ENCODE results near the gene CENPO.
A peak's percentile ranks its signal among the peaks of the same experiment; 100 is the strongest.

CENPO gene

GRCh38 chr2:24792874-24793760 is at the start of gene CENPO, which contains the start of gene PTRHD1:
CENPO (plus strand) TSS chr2:24793425; CDS start chr2:24793920, 495 bp downstream.
PTRHD1 (minus strand) TSS chr2:24793391; CDS start chr2:24793377, 14 bp downstream.
- H3K4me1 ChIP-seq (ENCODE audit: control insufficient read depth, insufficient read depth, low read length): peaks cover 15% of the 10 kb centered on the region
- peak within 1 kb of the TSS; percentile 96 for H3K4me3 ChIP-seq (ENCODE audit: low read depth, low read length)
- no peaks in the 10 kb centered on the region for H3K36me3 ChIP-seq (ENCODE audit: control insufficient read depth, insufficient read depth, low read length)
- no peaks in the 10 kb centered on the region for H3K27me3 ChIP-seq (ENCODE audit: control insufficient read depth, insufficient read depth, low read length)
- H3K9me3 ChIP-seq (ENCODE audit: control insufficient read depth, insufficient read depth, low read length): no peaks in the 10 kb centered on the region
- H3K9ac ChIP-seq (ENCODE audit: low read depth, low read length): peak within 1 kb of the TSS; percentile 100

- Histone ChIP-seq H3K9me3 (ENCODE audit: control insufficient read depth, insufficient read depth, low read length) (no peaks in the 10 kb centered on the region), H3K9ac (ENCODE audit: low read depth, low read length) (no peak overlapping the region), H3K4me3 (ENCODE audit: low read depth, low read length) (no peak overlapping the region), H3K27me3 (ENCODE audit: control insufficient read depth, insufficient read depth, low read length) (no peaks in the 10 kb centered on the region), H3K36me3 (ENCODE audit: control insufficient read depth, insufficient read depth, low read length) (no peaks in the 10 kb centered on the region), H3K4me1 (ENCODE audit: control insufficient read depth, insufficient read depth, low read length) (no peaks in the 10 kb centered on the region)
Observed at GRCh38 chr2:24743924-24744323, 49.3 kb upstream of the CENPO start.

- Histone ChIP-seq H3K27me3 (ENCODE audit: control insufficient read depth, insufficient read depth, low read length) (no peaks in the 10 kb centered on the region), H3K9me3 (ENCODE audit: control insufficient read depth, insufficient read depth, low read length) (no peaks in the 10 kb centered on the region), H3K9ac (ENCODE audit: low read depth, low read length) (no peak overlapping the region), H3K4me1 (ENCODE audit: control insufficient read depth, insufficient read depth, low read length) (no peaks in the 10 kb centered on the region), H3K36me3 (ENCODE audit: control insufficient read depth, insufficient read depth, low read length) (no peaks in the 10 kb centered on the region), H3K4me3 (ENCODE audit: low read depth, low read length) (no peak overlapping the region)
Observed at GRCh38 chr2:24744356-24744755, 48.9 kb upstream of the CENPO start.

- Histone ChIP-seq H3K4me1 (ENCODE audit: control insufficient read depth, insufficient read depth, low read length) (no peaks in the 10 kb centered on the region), H3K9ac (ENCODE audit: low read depth, low read length) (no peak overlapping the region), H3K4me3 (ENCODE audit: low read depth, low read length) (no peak overlapping the region), H3K9me3 (ENCODE audit: control insufficient read depth, insufficient read depth, low read length) (no peaks in the 10 kb centered on the region), H3K27me3 (ENCODE audit: control insufficient read depth, insufficient read depth, low read length) (no peaks in the 10 kb centered on the region), H3K36me3 (ENCODE audit: control insufficient read depth, insufficient read depth, low read length) (no peaks in the 10 kb centered on the region)
Observed at GRCh38 chr2:24745825-24746224, 47.4 kb upstream of the CENPO start.

- H3K9ac ChIP-seq (ENCODE audit: low read depth, low read length): no peak overlapping the region
- H3K4me3 ChIP-seq (ENCODE audit: low read depth, low read length): no peak overlapping the region
- H3K4me1 ChIP-seq (ENCODE audit: control insufficient read depth, insufficient read depth, low read length): no peaks in the 10 kb centered on the region
- no peaks in the 10 kb centered on the region for H3K27me3 ChIP-seq (ENCODE audit: control insufficient read depth, insufficient read depth, low read length)
- H3K36me3 ChIP-seq (ENCODE audit: control insufficient read depth, insufficient read depth, low read length): no peaks in the 10 kb centered on the region
- no peaks in the 10 kb centered on the region for H3K9me3 ChIP-seq (ENCODE audit: control insufficient read depth, insufficient read depth, low read length)
Observed at GRCh38 chr2:24747299-24747698, 45.9 kb upstream of the CENPO start.

- no peaks in the 10 kb centered on the region for H3K9me3 ChIP-seq (ENCODE audit: control insufficient read depth, insufficient read depth, low read length)
- H3K27me3 ChIP-seq (ENCODE audit: control insufficient read depth, insufficient read depth, low read length): no peaks in the 10 kb centered on the region
- no peaks in the 10 kb centered on the region for H3K4me1 ChIP-seq (ENCODE audit: control insufficient read depth, insufficient read depth, low read length)
- H3K4me3 ChIP-seq (ENCODE audit: low read depth, low read length): no peak overlapping the region
- H3K36me3 ChIP-seq (ENCODE audit: control insufficient read depth, insufficient read depth, low read length): no peaks in the 10 kb centered on the region
- H3K9ac ChIP-seq (ENCODE audit: low read depth, low read length): no peak overlapping the region
Observed at GRCh38 chr2:24749069-24749691, 44.0 kb upstream of the CENPO start.

GRCh38 chr2:24754985-24755705 is 38.1 kb upstream of the CENPO start:
- H3K27me3 ChIP-seq (ENCODE audit: control insufficient read depth, insufficient read depth, low read length): no peaks in the 10 kb centered on the region
- H3K36me3 ChIP-seq (ENCODE audit: control insufficient read depth, insufficient read depth, low read length): no peaks in the 10 kb centered on the region
- no peak overlapping the region for H3K9ac ChIP-seq (ENCODE audit: low read depth, low read length)
- H3K9me3 ChIP-seq (ENCODE audit: control insufficient read depth, insufficient read depth, low read length): no peaks in the 10 kb centered on the region
- no peak overlapping the region for H3K4me3 ChIP-seq (ENCODE audit: low read depth, low read length)
- peaks cover 13% of the 10 kb centered on the region for H3K4me1 ChIP-seq (ENCODE audit: control insufficient read depth, insufficient read depth, low read length)

GRCh38 chr2:24756789-24757188 is 36.4 kb upstream of the CENPO start:
- no peak overlapping the region for H3K9ac ChIP-seq (ENCODE audit: low read depth, low read length)
- H3K4me1 ChIP-seq (ENCODE audit: control insufficient read depth, insufficient read depth, low read length): peaks cover 13% of the 10 kb centered on the region
- no peaks in the 10 kb centered on the region for H3K36me3 ChIP-seq (ENCODE audit: control insufficient read depth, insufficient read depth, low read length)
- H3K4me3 ChIP-seq (ENCODE audit: low read depth, low read length): no peak overlapping the region
- H3K27me3 ChIP-seq (ENCODE audit: control insufficient read depth, insufficient read depth, low read length): no peaks in the 10 kb centered on the region
- no peaks in the 10 kb centered on the region for H3K9me3 ChIP-seq (ENCODE audit: control insufficient read depth, insufficient read depth, low read length)

- H3K4me1 ChIP-seq (ENCODE audit: control insufficient read depth, insufficient read depth, low read length): no peaks in the 10 kb centered on the region
- no peak overlapping the region for H3K4me3 ChIP-seq (ENCODE audit: low read depth, low read length)
- no peaks in the 10 kb centered on the region for H3K9me3 ChIP-seq (ENCODE audit: control insufficient read depth, insufficient read depth, low read length)
- H3K27me3 ChIP-seq (ENCODE audit: control insufficient read depth, insufficient read depth, low read length): no peaks in the 10 kb centered on the region
- no peaks in the 10 kb centered on the region for H3K36me3 ChIP-seq (ENCODE audit: control insufficient read depth, insufficient read depth, low read length)
- no peak overlapping the region for H3K9ac ChIP-seq (ENCODE audit: low read depth, low read length)
Observed at GRCh38 chr2:24761866-24762265, 31.4 kb upstream of the CENPO start.

- no peak overlapping the region for H3K4me3 ChIP-seq (ENCODE audit: low read depth, low read length)
- no peaks in the 10 kb centered on the region for H3K9me3 ChIP-seq (ENCODE audit: control insufficient read depth, insufficient read depth, low read length)
- no peak overlapping the region for H3K9ac ChIP-seq (ENCODE audit: low read depth, low read length)
- no peaks in the 10 kb centered on the region for H3K4me1 ChIP-seq (ENCODE audit: control insufficient read depth, insufficient read depth, low read length)
- no peaks in the 10 kb centered on the region for H3K36me3 ChIP-seq (ENCODE audit: control insufficient read depth, insufficient read depth, low read length)
- no peaks in the 10 kb centered on the region for H3K27me3 ChIP-seq (ENCODE audit: control insufficient read depth, insufficient read depth, low read length)
Observed at GRCh38 chr2:24762518-24762917, 30.7 kb upstream of the CENPO start.

GRCh38 chr2:24763843-24764242 is 29.4 kb upstream of the CENPO start:
- Histone ChIP-seq H3K4me3 (ENCODE audit: low read depth, low read length) (no peak overlapping the region), H3K27me3 (ENCODE audit: control insufficient read depth, insufficient read depth, low read length) (no peaks in the 10 kb centered on the region), H3K36me3 (ENCODE audit: control insufficient read depth, insufficient read depth, low read length) (no peaks in the 10 kb centered on the region), H3K9me3 (ENCODE audit: control insufficient read depth, insufficient read depth, low read length) (no peaks in the 10 kb centered on the region), H3K4me1 (ENCODE audit: control insufficient read depth, insufficient read depth, low read length) (no peaks in the 10 kb centered on the region), H3K9ac (ENCODE audit: low read depth, low read length) (no peak overlapping the region)

All from iPS-15b (cell line).